SU-DHL-6 (cell line): Measurements from ENCODE around the gene RSL1D1.

ENCODE experiments used
- CTCF ChIP-seq: fragments of 200-600 bp; sonication (generic); IDR thresholded peaks from one replicate; pipeline ENCODE4 v1.5.1; 2017; ENCODE audit warnings: antibody characterized with exemption, mild to moderate bottlenecking, low read length, moderate library complexity; ENCODE audit not compliant: insufficient read depth, poor library complexity, severe bottlenecking
- EZH2phosphoT487 ChIP-seq: fragments of 200-600 bp; sonication (generic), shearing (Covaris generic); conservative IDR thresholded peaks from 2 replicates; pipeline ENCODE4 v1.6.1; 2018; ENCODE audit warnings: mild to moderate bottlenecking, antibody characterized with exemption, low read length, moderate library complexity, mixed read lengths

DNA sequence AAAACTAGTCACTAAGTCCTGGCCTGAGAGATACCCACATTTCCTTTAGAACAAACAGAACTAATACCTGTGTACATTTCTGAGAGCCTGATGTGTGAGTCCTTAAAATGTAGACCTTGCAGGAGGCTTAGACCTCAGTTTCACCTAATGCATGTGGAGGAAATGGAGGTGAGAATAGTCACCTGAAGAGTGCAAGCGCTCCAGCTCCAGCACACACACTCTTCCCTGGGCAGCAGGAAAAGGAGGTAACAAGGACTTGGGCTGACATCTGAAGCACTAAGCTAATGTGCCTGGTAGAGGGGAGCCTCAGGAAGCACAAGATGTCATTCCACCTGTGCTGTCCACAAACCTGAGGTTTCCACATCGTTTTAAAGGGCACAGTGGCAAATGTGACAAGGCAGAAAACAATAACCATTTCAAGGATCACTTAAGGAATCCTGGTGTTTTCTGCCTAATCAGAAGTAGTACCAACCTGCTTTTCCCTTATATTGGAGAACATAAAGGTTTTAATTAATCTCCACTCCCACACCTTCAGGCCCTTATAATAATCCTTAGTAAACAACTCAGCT is 17.2 kb upstream of the RSL1D1 start:
- TF ChIP-seq CTCF (no peak), EZH2phosphoT487 (no peak)
